HepG2 (cell line): Measurements from ENCODE around the gene CARS2.

ENCODE experiments used
- ASH2L ChIP-seq: fragments of 300-600, 200-600 bp; sonication (generic); IDR thresholded peaks from 2 replicates; pipeline ENCODE4 v1.7.0; 2017; ENCODE audit warnings: low read depth, mild to moderate bottlenecking, moderate library complexity, mixed read lengths, low read length; ENCODE audit not compliant: insufficient read length
- FOSL2 ChIP-seq: sonication (generic); formaldehyde crosslinking; IDR thresholded peaks from 2 replicates; pipeline ENCODE4 v1.4.0; 2020; ENCODE audit warnings: missing genetic modification reagents
- POLR2A ChIP-seq, 2 experiments: IDR thresholded peaks; 2 replicates each; pipeline ENCODE4 v1.6.1; 2011; ENCODE audit warnings: low read depth in 2 of 2, low read length in 2 of 2, mild to moderate bottlenecking in 1 of 2, moderate library complexity in 1 of 2; ENCODE audit not compliant: insufficient read depth in 1 of 2
- SIN3A ChIP-seq: IDR thresholded peaks from 2 replicates; pipeline ENCODE4 v1.6.1; 2011; ENCODE audit warnings: low read depth, mild to moderate bottlenecking, control low read depth, low read length, borderline replicate concordance
- ZFAT ChIP-seq: sonication (generic); formaldehyde crosslinking; conservative IDR thresholded peaks from 2 replicates; pipeline ENCODE4 v1.8.1; 2023; ENCODE audit warnings: missing genetic modification reagents, inconsistent platforms
- ZNF737 ChIP-seq: sonication (generic); formaldehyde crosslinking; IDR thresholded peaks from 2 replicates; pipeline ENCODE4 v1.5.0; 2020; ENCODE audit warnings: missing genetic modification reagents, mild to moderate bottlenecking, borderline replicate concordance
- ZSCAN20 ChIP-seq: sonication (generic); formaldehyde crosslinking; IDR thresholded peaks from 2 replicates; pipeline ENCODE4 v1.4.0; 2020; ENCODE audit warnings: missing genetic modification reagents, mild to moderate bottlenecking, borderline replicate concordance
- TF ChIP-seq, protein P1 (sequence below): sonication (generic); formaldehyde crosslinking; IDR thresholded peaks from 2 replicates; pipeline ENCODE4 v1.5.1; 2020; ENCODE audit warnings: mild to moderate bottlenecking, missing genetic modification reagents, moderate library complexity
- TF ChIP-seq, protein P2 (sequence below): IDR thresholded peaks from 2 replicates; pipeline ENCODE4 v1.4.0; 2020; ENCODE audit warnings: mild to moderate bottlenecking, missing genetic modification reagents

DNA sequence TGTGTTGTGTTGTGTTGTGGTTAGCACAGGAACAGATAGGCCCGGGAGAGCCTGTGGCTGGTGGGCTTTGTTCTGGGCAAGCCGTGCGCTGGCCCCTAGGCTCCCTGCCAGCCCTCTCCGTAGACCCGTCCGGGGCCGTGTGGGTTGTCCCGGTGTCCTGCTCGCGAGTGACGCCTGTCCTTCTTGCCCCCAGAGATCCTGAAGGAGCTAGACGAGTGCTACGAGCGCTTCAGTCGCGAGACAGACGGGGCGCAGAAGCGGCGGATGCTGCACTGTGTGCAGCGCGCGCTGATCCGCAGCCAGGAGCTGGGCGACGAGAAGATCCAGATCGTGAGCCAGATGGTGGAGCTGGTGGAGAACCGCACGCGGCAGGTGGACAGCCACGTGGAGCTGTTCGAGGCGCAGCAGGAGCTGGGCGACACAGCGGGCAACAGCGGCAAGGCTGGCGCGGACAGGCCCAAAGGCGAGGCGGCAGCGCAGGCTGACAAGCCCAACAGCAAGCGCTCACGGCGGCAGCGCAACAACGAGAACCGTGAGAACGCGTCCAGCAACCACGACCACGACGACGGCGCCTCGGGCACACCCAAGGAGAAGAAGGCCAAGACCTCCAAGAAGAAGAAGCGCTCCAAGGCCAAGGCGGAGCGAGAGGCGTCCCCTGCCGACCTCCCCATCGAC, 13.3 kb upstream of the CARS2 start:
- TF ChIP-seq, protein P1, sequence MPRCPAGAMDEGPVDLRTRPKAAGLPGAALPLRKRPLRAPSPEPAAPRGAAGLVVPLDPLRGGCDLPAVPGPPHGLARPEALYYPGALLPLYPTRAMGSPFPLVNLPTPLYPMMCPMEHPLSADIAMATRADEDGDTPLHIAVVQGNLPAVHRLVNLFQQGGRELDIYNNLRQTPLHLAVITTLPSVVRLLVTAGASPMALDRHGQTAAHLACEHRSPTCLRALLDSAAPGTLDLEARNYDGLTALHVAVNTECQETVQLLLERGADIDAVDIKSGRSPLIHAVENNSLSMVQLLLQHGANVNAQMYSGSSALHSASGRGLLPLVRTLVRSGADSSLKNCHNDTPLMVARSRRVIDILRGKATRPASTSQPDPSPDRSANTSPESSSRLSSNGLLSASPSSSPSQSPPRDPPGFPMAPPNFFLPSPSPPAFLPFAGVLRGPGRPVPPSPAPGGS (CRISPR knock-in tag): no peak
- TF ChIP-seq SIN3A (no peak), ASH2L (no peak), POLR2A (IDR thresholded peaks at IDR 0.05; ENCODE audit: insufficient read depth in 1 of 2, low read depth in 2 of 2, low read length in 2 of 2) (no peak), ZFAT (CRISPR knock-in tag) (no peak), FOSL2 (no peak), ZSCAN20 (CRISPR knock-in tag) (no peak), ZNF737 (CRISPR knock-in tag) (no peak)
- TF ChIP-seq, protein P2, sequence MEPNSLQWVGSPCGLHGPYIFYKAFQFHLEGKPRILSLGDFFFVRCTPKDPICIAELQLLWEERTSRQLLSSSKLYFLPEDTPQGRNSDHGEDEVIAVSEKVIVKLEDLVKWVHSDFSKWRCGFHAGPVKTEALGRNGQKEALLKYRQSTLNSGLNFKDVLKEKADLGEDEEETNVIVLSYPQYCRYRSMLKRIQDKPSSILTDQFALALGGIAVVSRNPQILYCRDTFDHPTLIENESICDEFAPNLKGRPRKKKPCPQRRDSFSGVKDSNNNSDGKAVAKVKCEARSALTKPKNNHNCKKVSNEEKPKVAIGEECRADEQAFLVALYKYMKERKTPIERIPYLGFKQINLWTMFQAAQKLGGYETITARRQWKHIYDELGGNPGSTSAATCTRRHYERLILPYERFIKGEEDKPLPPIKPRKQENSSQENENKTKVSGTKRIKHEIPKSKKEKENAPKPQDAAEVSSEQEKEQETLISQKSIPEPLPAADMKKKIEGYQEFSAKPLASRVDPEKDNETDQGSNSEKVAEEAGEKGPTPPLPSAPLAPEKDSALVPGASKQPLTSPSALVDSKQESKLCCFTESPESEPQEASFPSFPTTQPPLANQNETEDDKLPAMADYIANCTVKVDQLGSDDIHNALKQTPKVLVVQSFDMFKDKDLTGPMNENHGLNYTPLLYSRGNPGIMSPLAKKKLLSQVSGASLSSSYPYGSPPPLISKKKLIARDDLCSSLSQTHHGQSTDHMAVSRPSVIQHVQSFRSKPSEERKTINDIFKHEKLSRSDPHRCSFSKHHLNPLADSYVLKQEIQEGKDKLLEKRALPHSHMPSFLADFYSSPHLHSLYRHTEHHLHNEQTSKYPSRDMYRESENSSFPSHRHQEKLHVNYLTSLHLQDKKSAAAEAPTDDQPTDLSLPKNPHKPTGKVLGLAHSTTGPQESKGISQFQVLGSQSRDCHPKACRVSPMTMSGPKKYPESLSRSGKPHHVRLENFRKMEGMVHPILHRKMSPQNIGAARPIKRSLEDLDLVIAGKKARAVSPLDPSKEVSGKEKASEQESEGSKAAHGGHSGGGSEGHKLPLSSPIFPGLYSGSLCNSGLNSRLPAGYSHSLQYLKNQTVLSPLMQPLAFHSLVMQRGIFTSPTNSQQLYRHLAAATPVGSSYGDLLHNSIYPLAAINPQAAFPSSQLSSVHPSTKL (CRISPR knock-in tag): no peak
